Right lobe of liver (tissue), 6 donors: ENCODE measurements around the gene TTC39C. TPM values are rescaled to one million over a fixed set of nuclear protein-coding genes. Genes with fewer than 3 reads are reported as not detected.

Experiments used
- ATAC-seq, 4 donors: fragments of 200-7000 bp; cut with Tn5 transposase; one replicate each; pipeline ENCODE4 v1.9.1; 2020; ENCODE audit warnings: mild to moderate bottlenecking in 4 of 4, moderate library complexity in 4 of 4
- DNase-seq, 3 donors: peaks; one replicate each; pipeline ENCODE4 v3.0.0-alpha.2; 2020
- H3K27ac ChIP-seq, 3 donors: fragments of 200-600 bp; one replicate each; pipeline ENCODE4 v1.8.0; 2022
- H3K27me3 ChIP-seq, 2 donors: fragments of 200-600 bp; one replicate each; pipeline ENCODE4 v1.8.0; 2022
- H3K36me3 ChIP-seq, 4 donors: fragments of 200-600 bp; sonication (generic) in 1 of 4; one replicate each; pipeline versions ENCODE4 v1.5.1 to v1.8.0; 2017 to 2022; ENCODE audit warnings: control low read depth in 1 of 4
- H3K4me1 ChIP-seq, 4 donors: fragments of 200-600 bp; sonication (generic) in 1 of 4; one replicate each; pipeline versions ENCODE4 v1.5.1 to v1.8.0; 2017 to 2022; ENCODE audit warnings: control low read depth in 1 of 4
- H3K4me3 ChIP-seq, 3 donors: fragments of 200-600 bp; one replicate each; pipeline ENCODE4 v1.8.0; 2022
- H3K9me3 ChIP-seq, 4 donors: fragments of 200-600 bp; sonication (generic) in 1 of 4; one replicate each; pipeline versions ENCODE4 v1.5.1 to v1.8.0; 2017 to 2022; ENCODE audit warnings: control low read depth in 1 of 4
- CTCF ChIP-seq, 4 donors: fragments of 200-600 bp in 3 of 4; fragments of 450-650 bp in 1 of 4; IDR thresholded peaks; one replicate each; pipeline versions ENCODE4 v1.5.1 to v1.8.0; 2016 to 2022; ENCODE audit warnings: antibody characterized with exemption in 4 of 4, mild to moderate bottlenecking in 2 of 4
- POLR2A ChIP-seq: fragments of 450-650 bp; IDR thresholded peaks from one replicate; pipeline ENCODE4 v1.6.1; 2017; ENCODE audit warnings: antibody characterized with exemption, mild to moderate bottlenecking
- WGBS: methylation state at CpG from one replicate; pipeline ENCODE4 v1.1.6; 2018; ENCODE audit warnings: low coverage, low lambda C conversion rate; ENCODE audit not compliant: insufficient coverage; ENCODE audit errors: missing lambda C conversion rate; 5-methylcytosine and 5-hydroxymethylcytosine counted together
- intact Hi-C, 2 donors: fragments of 100-400 bp; cut with DNase I; formaldehyde crosslinking; loops; one replicate each; pipeline versions ENCODE4 v1.11.2 to v1.14.1; 2022
- total RNA-seq, 6 experiments: library from RNA; depleted of rRNA in 2 of 6; stranded (reverse); fragments of >200 nt in 2 of 6; fragmentation: NEBNext Ultra II Directional in 3 of 6; extraction: Animal tissue kit (Norgen Biotek cat#: 25700) in 3 of 6; gene quantifications; one replicate each; pipeline versions ENCODE4 v1.1.0 to v1.2.4, GENCODE V29; 2016 to 2023
- donor health status: DM: no; HTN: yes; CAD: no.
- donor health status: DM: no; HTN: no; CAD: no.
- donor health status: DM: no; HTN: no; CAD: no.
- donor health status: DM: no; HTN: yes; CAD: no.
- donor health status: DM: no; HTN: yes; CAD: no.

The TTC39C gene
- total RNA-seq, 6 experiments from 2014 or later, result 61.9 to 167 (median 84.4) TPM

DNA sequence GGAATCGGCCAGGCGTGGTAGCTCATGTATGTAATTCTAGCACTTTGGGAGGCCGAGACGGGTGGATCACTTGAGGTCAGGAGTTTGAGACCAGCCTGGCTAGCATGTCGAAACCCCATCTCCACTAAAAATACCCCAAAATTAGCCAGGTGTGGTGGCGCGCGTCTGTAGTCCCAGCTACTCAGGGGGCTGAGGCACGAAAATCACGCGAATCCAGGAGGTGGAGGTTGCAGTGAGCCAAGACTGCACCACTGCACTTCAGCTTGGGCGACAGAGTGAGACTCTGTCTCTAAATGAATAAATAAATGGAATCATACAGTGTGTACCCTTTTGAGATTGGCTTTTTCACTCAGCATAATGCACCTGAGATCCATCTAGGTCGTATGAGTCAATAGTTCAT is 19.4 kb upstream of the TTC39C start:
- 99% methylated on average over 9 of the region's 13 CpGs for WGBS
- Histone ChIP-seq H3K9me3 (no peaks in the 10 kb centered on the region), H3K36me3 (no peaks in the 10 kb centered on the region), H3K4me3 (no peak overlapping the region), H3K27ac (no peak overlapping the region), H3K4me1 (peaks cover 0 to 26% (median under 1%) of the 10 kb centered on the region in 4 donors), H3K27me3 (no peaks in the 10 kb centered on the region)
- no peak for DNase-seq
- ATAC-seq, result no peak
- TF ChIP-seq POLR2A, result no peak
- intact Hi-C loops, result no loop called here

DNA sequence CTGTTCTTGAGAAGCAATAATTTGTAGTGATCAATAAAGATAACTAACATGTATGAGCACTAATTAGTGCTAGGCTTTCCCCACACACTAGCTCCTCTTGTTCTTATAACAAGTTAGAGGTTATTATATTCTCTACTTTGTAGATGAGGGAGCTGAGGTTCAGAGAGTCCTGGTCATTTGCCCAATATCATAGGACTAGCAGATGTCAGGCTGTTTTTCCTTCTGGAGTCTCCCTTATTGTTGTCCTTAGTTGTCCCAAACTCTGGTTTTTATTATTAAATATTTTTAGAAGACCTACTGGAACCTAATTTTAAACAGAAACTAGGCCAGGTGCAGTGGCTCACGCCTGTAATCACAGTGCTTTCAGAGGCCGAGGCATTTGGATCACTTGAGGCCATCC is 16.5 kb upstream of the TTC39C start:
- Histone ChIP-seq H3K27me3 (no peaks in the 10 kb centered on the region), H3K36me3 (no peaks in the 10 kb centered on the region), H3K9me3 (no peaks in the 10 kb centered on the region), H3K4me1 (peaks cover 0 to 31% (median 6%) of the 10 kb centered on the region in 4 donors), H3K4me3 (no peak overlapping the region), H3K27ac (no peak overlapping the region)
- 85% methylated on average over 2 of the region's 2 CpGs for WGBS
- intact Hi-C loops, result no loop called here
- DNase-seq (no peak), ATAC-seq (no peak)
- TF ChIP-seq POLR2A (no peak), CTCF (IDR thresholded peaks at IDR 0.05) (no peak)

- H3K4me1 ChIP-seq, result peaks cover 0 to 31% (median 6%) of the 10 kb centered on the region in 4 donors
- H3K27ac ChIP-seq, result no peak overlapping the region
- ATAC-seq, result peak in 1 of 4 donors; percentile 51
- no peaks in the 10 kb centered on the region for H3K27me3 ChIP-seq
- H3K9me3 ChIP-seq, result no peaks in the 10 kb centered on the region
- no peak for TF ChIP-seq CTCF (IDR thresholded peaks at IDR 0.05)
- no peak for TF ChIP-seq POLR2A
- no peak overlapping the region for H3K4me3 ChIP-seq
- intact Hi-C loops, result no loop called here
- no peaks in the 10 kb centered on the region for H3K36me3 ChIP-seq
- DNase-seq, result no peak
- 19% methylated on average over 3 of the region's 4 CpGs for WGBS
Observed at GRCh38 chr18:23998820-23999219, 15.7 kb upstream of the TTC39C start.

- Histone ChIP-seq H3K27me3 (no peaks in the 10 kb centered on the region), H3K4me1 (peaks cover 0 to 25% (median 6%) of the 10 kb centered on the region in 4 donors), H3K27ac (peak overlapping the region; percentile 30 to 84 (median 70)), H3K4me3 (peak overlapping the region in 1 of 3 donors; percentile 3), H3K36me3 (no peaks in the 10 kb centered on the region), H3K9me3 (no peaks in the 10 kb centered on the region)
- ATAC-seq, result peak; percentile 67 to 81 (median 70)
- 45% methylated on average over 8 of the region's 8 CpGs for WGBS
- TF ChIP-seq POLR2A, result no peak
- no peak for TF ChIP-seq CTCF (IDR thresholded peaks at IDR 0.05)
- intact Hi-C loops, result no loop called here
- DNase-seq, result no peak
Observed at GRCh38 chr18:24000613-24001490, 13.7 kb upstream of the TTC39C start.

GRCh38 chr18:24002479-24002878 is 12.1 kb upstream of the TTC39C start:
- no peak overlapping the region for H3K27ac ChIP-seq
- no peak for ATAC-seq
- TF ChIP-seq CTCF (IDR thresholded peaks at IDR 0.05), result no peak
- TF ChIP-seq POLR2A, result no peak
- no peaks in the 10 kb centered on the region for H3K27me3 ChIP-seq
- no peak for DNase-seq
- intact Hi-C loops, result no loop called here
- no peaks in the 10 kb centered on the region for H3K9me3 ChIP-seq
- 76% methylated on average over 3 of the region's 3 CpGs for WGBS
- H3K36me3 ChIP-seq, result no peaks in the 10 kb centered on the region
- H3K4me3 ChIP-seq, result no peak overlapping the region
- peaks cover 0 to 25% (median 6%) of the 10 kb centered on the region in 4 donors for H3K4me1 ChIP-seq
